GM13977 (cell line): ENCODE data around the gene KDM8.

ENCODE experiments used
- DNase-seq: peaks from one replicate; pipeline ENCODE4 v3.0.0; 2012; ENCODE audit warnings: low spot score
- in situ Hi-C: fragments of 300-500 bp; cut with MboI; formaldehyde crosslinking; loops from one replicate; pipeline ENCODE4 v1.12.0; 2022; ENCODE audit warnings: low sequenced_read_pairs, low pct_unique_long_range_greater_than_20kb, mixed read lengths, inconsistent platforms; ENCODE audit not compliant: unreplicated experiment
- TF ChIP-seq, protein P1 (sequence below): IDR thresholded peaks from 2 replicates; pipeline ENCODE4 v1.5.1; 2012; ENCODE audit warnings: mild to moderate bottlenecking, control low read depth; ENCODE audit not compliant: insufficient read depth; ENCODE audit errors: extremely low read depth, missing control alignments

KDM8 gene

DNA sequence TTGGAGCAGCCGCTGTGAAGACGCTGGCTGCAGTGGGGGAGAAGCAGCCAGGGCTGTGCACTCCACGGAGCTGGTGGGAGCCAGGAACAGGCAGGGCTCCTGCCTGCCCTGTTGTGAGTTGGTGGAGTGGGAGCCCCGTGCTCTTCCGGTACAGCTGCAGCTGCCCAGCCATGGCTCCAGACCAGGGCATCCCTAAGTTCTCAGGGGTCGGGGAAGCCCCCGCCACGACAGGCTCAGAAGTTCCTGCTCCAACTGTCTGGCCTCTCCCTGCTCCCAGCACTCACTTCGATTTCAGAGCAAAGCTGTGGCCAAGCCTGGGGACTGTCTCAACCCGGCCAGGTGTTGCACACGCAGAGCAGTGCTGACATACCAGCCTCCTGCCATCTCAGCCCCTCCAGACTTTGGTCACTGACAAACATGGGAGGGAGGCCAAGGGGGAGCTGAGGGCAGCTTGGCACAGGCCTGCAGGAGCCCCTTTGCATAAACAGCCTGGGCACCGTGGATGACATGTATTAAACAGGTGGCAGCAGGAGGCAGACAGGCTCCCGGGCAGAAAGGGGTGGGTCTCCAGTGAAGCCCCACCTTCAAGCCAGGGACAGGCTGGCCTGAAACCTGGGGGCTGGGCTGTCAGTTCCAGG, 13.9 kb upstream of the KDM8 start:
- no peak for DNase-seq

DNA sequence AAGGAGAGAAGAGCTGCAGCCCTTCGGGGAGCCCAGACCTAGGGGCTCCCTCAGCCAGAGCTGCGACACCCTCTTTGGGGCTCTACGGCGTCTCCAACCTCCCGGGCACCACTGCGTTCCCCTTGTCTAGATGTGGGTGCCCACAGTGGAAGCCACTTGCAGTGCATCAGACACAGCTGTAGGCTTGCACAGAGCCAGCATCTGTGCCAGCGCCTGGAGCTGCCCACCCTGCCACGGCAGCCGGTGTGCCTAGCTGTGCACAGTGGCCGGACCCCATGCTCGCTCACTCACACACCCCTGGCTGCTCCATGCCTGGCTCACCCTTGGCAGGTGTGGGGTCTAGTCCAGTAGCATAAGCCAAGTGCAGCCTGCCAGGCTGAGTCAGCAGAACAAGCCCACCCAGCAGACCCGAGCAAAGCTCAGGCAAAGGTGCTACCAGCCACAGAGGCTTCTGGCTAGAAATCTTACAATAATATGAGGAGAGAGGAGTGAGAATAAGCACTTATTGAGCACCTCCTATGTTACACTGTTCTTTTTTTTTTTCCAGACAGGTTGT, 12.9 kb upstream of the KDM8 start:
- TF ChIP-seq, protein P1, sequence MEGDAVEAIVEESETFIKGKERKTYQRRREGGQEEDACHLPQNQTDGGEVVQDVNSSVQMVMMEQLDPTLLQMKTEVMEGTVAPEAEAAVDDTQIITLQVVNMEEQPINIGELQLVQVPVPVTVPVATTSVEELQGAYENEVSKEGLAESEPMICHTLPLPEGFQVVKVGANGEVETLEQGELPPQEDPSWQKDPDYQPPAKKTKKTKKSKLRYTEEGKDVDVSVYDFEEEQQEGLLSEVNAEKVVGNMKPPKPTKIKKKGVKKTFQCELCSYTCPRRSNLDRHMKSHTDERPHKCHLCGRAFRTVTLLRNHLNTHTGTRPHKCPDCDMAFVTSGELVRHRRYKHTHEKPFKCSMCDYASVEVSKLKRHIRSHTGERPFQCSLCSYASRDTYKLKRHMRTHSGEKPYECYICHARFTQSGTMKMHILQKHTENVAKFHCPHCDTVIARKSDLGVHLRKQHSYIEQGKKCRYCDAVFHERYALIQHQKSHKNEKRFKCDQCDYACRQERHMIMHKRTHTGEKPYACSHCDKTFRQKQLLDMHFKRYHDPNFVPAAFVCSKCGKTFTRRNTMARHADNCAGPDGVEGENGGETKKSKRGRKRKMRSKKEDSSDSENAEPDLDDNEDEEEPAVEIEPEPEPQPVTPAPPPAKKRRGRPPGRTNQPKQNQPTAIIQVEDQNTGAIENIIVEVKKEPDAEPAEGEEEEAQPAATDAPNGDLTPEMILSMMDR, result no peak
- DNase-seq, result no peak
- in situ Hi-C loops, result no loop called here

More for the DNA sequence above, 13.9 kb upstream of the KDM8 start:
- TF ChIP-seq, protein P1, result no peak
- in situ Hi-C loops, result no loop called here

DNA sequence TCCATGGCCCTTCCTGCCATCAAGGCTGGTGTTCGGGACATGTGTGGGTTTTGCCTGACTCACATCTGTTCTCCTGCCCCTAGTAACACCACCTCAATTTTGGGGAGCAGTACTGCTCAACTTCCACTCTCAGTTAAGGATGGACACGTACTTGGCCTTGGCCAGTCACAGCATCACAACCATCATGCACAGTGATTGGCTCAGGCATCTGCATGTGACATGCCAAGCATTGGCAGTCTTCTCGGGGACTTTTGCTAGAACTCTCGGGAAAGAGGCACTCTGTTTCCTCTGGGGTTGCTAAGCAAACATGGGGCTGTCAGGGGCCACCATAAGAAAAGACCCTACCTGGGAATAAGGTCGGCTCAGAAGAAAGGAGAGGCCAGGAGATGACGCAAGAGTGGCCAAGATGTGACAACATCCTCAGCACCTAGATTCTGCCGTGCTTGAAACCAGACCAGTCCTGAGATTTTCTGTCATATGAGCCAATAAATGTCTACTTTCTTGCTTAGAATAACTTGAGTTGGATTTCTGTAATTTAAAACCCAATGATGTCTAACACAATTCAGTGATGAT, 11.9 kb upstream of the KDM8 start:
- in situ Hi-C loops, result no loop called here
- no peak for DNase-seq
- TF ChIP-seq, protein P1, result no peak

DNA sequence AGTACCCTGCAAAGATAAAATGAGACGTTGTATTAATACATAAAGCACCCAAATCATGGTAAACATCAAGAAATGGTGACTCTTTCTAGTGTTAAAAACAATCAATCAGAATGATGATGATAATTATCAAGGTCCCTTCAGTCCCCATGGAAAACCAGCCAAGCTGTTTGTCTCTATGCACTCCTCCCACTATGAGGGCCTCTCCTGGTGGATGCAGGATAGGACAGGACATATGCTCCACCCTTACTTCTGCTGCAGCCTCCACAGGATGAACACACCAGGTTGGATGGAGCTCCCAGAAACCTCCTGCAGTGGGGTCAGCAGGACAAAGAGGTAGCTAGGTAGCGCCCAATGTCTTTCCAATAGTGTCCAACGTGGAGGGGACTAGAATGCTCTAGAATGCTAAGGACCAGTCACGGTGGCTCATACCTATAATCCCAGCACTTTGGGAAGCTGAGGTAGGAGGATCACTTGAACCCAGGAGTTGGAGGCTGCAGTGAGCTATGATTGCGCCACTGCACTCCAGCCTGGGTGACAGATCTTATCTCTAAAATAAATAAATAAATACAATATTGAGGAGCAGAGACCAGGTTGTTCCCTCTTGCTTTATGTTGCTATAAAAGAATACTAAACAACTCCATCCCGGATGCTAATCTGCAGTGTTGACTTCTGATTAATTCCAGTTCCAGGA, 9.9 kb upstream of the KDM8 start:
- in situ Hi-C loops, result no loop called here
- TF ChIP-seq, protein P1, result no peak
- DNase-seq, result no peak

DNA sequence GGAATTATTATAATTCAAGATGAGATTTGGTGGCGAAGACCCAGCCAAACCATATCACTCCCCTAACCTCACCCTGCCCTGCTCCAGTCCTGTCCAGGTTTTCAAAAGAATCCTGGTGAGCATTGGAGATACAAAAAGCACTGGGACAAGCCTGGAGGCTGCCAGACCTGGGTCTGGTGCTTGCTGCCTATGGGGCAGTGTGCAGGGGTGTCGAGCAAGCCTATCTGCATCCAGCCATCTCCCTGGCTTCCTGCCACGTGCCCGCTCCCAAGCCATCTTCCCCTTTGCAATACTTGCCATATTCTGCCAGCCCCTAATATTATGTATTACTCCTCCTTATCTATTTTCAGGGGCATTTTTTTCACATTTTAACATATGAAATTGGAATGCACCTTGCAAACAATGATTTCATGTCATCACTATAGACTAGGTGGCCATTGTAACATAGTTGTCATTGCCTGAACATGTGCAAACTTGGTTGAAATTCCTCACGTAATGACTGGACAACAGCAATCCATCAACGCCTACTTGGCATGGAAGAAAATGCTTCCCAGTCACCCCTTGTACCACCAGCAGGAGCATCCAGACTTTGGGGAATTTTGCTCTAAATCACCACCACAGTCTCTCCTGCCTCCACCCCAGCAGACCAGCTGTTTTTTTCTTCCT, 8.1 kb upstream of the KDM8 start:
- in situ Hi-C loops, result no loop called here
- no peak for DNase-seq
- TF ChIP-seq, protein P1, result no peak

DNA sequence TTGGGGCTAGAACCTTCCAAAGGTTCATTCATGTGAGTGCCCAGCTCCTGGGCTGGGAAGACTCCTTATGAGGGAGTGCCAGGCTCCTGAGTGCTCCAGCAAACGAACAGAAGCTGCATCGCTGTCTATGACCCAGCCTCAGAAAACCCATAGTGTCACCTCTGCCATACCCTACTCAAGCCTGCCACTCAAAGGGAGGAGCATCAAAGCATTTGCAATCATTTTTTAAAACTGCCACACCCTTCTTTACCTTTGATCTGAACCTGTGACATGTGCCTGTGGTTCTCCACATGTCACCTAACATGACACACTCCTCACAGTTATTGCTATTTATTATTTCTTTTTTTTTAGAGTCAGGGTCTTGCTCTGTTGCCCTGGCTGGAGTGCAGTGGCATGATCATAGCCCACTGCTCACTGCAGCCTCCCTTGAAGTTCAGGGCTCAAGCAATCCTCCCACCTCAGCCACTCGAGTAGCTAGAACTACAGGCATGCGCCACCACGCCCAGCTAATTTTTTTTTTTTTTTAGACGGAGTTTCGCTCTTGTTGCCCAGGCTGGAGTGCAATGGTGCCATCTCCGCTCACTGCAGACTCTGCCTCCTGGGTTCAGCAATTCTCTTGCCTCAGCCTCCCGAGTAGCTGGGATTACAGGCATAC, 7.3 kb upstream of the KDM8 start:
- DNase-seq, result no peak
- TF ChIP-seq, protein P1, result no peak
- in situ Hi-C loops, result no loop called here
